ENCODE measurements around the gene PLXNA4.

DNA sequence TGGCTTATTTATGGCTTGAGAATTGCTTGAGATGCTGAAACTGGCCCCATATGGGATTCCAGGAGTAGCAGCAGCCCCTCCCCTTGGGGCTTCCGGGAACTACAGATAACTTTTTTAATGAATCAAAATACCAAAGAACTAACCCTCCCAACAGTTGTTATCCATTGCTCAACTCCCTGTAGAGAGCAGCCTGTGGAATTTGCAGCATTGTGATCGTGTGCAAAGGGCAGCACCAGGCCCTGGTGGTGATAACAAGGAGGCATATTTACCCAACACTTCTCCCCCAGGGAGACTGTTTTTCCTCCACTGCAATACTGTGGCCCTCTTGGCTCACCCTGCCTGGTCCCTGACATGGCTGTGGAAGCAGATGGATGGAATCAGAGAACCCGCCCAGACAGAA is 196.2 kb downstream of the PLXNA4 start:
- TF ChIP-seq EZH2 (IDR thresholded peaks at IDR 0.05; ENCODE audit: borderline replicate concordance, low read length) (no peak), CTCF (IDR thresholded peaks at IDR 0.05; ENCODE audit: low read length) (no peak)
